Measurements from ENCODE around the gene PCDHGA4.
"Not testable (repeated sequence)": the region's sequence is repeated elsewhere in the genome, so short reads cannot be mapped to it uniquely, and the experiment has no call there.

PCDHGA4 gene

DNA sequence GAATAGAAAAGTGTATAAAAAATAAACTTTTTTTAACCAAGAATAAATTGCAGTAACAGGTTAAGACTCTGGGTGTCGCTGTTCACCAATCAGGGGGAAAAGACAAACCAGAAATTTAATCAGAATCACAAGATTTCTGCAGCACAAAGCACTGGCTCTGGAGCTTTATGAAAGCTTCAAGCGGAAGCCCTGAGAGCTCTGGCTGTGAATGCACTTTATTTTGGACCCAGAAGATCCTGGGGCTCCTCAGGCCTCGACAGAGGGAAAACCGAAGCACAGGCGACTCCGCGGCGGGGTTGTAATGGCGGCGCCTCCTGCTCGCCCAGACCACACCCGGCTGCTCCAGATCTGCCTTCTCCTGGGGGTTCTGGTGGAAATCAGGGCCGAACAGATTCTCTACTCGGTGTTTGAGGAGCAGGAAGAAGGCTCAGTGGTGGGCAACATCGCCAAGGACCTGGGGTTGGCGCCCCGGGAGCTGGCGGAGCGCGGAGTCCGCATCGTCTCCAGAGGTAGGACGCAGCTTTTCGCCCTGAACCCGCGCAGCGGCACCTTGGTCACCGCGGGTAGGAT, at the start of gene PCDHGA4:
PCDHGA4 (plus strand) TSS at position 122 of the 570 bp plus-strand sequence; CDS start at position 209, 87 bp downstream.
- DNase-seq: no peak

DNA sequence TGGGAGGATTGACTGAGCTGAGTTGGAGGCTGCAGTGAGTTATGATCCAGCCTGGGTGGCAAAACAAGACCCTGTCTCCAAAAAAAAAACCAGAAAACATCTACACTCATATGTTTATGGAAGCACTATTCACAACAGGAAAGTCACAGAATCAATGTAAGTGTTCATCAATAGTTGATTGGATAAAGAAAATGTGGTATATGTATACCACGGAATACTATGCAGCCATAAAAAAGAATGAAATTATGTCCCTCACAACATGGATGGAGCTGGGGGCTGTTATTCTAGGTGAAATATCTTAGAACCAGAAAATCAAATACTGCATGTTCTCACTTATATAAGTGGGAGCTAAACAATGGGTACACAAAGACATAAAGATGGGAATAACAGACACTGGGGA, 48.2 kb upstream of the PCDHGA4 start:
- DNase-seq: no peak

DNA sequence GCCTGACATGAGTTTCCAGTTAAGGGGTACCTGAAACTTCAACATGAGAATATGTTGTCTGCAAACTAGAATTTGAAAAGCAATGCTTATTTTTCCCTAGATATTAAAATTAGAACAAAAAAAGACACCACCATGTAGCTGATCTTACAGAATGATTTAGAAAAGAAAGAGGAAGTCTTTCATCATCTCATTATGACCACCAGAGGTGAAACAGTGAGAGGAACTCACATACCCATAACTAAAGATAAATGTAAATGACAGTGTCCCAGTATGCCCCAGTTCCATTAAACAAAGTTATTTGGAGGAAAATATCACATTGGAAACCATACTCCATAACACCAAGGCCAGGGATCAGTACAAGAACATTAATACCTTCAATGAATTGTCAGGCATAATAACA, 41.1 kb upstream of the PCDHGA4 start:
- no peak for DNase-seq

DNA sequence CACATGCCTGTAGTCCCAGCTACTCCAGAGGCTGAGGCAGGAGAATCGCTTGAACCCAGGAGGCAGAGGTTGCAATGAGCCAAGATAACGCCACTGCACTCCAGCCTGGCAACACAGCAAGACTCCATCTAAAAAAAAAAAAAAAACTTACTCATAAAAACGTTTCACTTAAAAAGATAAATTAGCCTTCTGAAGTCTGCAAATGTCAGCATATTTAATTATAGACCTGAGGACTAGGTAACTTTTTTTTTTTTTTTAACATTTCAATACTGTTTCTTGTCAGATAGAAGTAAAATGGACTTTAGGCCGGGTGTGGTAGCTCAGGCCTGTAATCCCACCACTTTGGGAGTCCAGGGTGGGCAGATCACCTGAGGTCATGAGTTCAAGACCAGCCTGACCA, 37.9 kb upstream of the PCDHGA4 start:
- DNase-seq: not testable (repeated sequence)

DNA sequence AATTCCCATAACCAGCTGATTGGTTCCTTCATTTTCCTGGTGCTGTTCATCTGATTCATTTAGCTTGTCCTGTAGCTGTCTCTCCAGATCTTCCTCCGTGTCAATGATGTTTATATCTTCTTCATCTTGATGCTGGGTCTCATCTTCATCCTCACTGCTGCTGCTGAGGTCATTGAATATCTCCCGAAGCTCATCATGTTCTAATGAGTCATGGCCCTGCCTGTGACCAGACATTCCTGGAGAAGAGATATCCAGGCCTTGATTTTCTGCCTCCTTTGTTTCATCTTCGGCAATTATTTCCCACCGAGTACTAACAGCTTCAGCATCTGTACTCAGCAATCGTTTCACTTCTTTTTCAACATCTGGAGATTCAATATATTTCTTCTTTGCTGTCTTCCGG, 35.6 kb upstream of the PCDHGA4 start:
- no peak for DNase-seq

DNA sequence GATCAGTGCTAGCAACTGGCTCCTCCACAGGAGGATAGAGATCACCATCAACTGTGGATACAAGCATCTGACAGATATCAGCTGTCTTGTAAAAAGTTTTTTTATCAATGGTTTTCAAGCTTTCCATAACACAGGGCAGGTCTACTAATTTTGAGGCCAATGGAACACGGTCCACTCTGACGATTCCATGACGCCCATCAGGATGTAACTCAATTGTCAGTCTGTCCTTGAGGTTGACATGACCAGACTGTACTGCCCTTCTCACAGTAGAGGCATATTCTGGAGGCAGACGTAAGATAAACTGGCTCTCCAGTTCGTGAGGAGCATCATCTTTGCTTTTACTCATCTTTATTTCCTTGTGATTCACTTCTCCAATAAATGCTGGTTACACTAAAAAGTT, 35.1 kb upstream of the PCDHGA4 start:
- DNase-seq: no peak

DNA sequence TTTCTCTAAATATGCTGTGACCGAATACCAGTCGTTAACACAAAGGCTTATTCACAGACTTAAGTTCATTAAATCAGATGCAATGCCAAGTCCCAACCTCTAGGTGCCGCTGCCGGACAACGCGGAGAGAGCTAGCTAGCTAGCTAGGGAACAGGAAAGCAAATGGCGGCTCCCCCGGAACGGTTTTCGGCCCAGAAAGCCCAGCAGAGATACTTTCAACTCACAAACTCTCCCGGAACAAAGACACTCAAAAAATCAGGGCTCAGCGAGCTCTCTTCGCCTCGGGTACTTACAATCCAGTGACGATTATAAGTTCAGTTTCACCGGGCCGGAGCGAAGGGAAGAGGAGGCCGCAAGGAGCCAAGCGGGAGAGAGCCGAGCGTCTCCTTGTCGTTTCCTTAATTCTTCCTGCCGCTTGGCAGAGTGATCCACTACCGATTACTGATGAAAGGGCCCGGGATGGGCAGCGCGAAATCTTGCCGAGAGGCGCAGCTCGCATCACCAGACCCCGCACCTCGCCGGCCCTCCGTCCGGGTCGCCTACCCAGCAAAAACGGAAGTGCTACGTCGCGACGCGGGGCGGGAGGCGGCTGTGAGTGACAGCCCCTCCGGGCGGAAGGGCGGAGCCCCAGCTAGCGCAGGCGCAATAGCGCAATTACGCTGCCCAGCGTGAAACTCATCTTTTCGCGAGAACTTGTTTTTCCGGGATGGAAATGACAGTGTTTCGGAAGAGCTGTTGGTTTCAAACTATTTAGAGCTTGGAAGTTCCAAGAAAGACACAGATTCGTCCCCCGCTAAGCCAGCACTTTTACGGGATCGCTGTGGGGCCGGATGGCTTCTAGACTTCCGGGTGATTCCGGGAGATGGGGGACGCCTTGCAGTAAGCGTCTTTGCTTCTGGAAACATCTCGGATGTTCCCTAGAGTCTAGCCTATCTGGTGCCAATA, 34.3 kb upstream of the PCDHGA4 start, which contains the start of gene TAF7:
TAF7 (minus strand) TSS at position 560 of the 945 bp plus-strand sequence. CDS start 740 bp downstream, outside the sequence.
- peak; percentile 95 for DNase-seq

DNA sequence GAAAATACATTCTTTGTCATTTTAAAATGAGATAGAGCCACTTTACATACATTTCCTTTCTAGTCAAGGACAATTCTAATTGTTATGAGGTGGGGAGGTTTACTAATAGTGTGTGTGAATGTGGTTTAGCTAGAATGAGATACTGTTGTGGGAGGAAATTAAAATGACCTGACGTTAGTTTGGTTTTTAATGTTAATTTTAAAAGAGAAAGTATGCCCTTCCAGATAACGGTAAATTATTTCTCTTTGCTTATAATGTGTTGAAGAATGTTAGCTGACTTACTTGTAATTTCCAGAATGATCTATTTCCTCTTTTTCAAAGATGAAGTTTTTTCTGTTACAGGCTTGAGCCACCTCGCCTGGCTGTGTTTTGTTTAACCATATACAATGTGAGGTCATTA, 32.6 kb upstream of the PCDHGA4 start:
- no peak for DNase-seq

DNA sequence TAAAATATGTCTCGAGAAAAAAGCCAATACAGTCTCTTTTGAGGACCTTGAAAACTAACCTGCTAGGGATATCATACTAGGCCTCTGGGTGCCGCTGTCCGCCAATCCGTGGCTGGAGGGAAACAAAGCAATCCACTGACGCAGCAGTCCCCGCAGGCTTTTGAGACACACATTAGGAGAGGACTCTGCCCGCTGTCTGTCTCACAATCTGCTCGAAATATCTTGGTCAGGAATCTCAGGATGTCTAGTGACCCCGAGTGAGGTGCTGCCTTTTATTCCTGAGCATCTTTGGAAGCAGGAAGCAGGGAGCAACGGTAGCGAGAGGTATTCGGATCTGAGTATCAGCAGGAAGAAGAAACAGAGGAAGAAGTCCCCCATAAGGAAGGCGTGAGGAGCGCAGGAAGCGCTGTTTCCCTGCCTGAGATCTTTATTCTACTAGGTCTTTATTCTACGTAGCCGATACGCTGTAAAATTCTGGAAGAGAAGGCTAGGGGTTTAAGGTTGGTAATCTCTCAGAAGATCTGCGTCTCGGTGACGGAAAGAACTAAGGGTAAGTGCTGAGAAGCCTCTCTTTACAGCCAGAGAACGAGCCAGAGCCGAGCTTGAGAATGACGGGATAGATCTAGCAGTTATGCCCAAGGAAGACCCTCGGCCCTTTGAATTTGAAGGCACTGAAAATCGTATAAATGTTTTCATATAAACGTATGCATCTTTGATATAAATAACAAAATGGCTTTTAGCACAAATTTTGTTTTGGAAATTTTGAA, 28.6 kb upstream of the PCDHGA4 start:
- peak; percentile 84 for DNase-seq

DNA sequence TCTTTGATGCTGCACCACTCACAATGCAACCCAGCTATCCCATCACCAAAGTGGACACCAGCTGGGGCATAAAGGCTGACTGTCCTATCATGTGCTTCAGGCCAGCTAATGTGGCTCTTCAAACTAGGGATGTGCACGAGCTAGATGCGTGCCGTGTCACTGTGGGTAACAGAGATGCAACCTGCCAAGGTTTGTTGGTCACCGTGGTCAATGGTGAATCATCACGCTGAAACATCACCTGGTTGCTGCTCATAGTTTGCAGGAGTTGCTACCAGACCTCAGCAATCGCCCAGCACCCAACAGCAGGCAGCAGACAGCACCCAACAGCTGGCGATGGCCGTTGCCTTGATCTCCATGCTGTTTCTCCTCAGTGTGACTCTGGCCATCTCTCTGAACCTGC, 26.6 kb upstream of the PCDHGA4 start:
- DNase-seq: no peak

DNA sequence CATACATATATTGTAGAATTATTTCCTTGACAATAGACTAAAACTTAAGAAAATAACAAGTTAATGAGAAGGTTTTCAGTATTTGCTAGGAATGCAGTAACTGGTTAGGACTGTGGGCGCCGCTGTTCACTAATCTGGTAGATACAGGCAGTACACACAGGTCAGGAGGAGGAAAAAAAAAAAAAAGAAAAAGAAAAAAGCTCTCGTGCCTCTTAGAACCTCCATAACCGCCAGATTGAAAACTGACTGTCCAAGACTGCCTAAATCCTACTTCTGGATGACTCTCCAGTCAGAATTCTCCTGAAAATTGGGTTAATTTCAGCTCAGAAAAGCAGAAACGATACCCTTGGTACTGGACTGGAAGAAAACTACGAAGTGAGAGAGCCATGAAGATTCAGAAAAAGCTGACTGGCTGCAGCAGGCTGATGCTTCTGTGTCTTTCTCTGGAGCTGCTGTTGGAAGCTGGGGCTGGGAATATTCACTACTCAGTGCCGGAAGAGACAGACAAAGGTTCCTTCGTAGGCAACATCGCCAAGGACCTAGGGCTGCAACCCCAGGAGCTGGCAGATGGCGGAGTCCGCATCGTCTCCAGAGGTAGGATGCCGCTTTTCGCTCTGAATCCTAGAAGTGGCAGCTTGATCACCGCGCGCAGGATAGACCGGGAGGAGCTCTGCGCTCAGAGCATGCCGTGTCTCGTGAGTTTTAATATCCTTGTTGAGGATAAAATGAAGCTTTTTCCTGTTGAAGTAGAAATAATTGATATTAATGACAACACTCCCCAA, 24.3 kb upstream of the PCDHGA4 start, which contains the start of gene PCDHGA1:
PCDHGA1 (plus strand) TSS at position 216 of the 782 bp plus-strand sequence.
- no peak for DNase-seq

DNA sequence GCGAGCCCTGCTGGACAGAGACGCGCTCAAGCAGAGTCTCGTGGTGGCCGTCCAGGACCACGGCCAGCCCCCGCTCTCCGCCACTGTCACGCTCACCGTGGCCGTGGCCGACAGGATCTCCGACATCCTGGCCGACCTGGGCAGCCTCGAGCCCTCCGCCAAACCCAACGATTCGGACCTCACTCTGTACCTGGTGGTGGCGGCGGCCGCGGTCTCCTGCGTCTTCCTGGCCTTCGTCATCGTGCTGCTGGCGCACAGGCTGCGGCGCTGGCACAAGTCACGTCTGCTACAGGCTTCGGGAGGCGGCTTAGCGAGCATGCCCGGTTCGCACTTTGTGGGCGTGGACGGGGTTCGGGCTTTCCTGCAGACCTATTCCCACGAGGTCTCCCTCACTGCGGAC, 22.2 kb upstream of the PCDHGA4 start:
- DNase-seq: not testable (repeated sequence)

DNA sequence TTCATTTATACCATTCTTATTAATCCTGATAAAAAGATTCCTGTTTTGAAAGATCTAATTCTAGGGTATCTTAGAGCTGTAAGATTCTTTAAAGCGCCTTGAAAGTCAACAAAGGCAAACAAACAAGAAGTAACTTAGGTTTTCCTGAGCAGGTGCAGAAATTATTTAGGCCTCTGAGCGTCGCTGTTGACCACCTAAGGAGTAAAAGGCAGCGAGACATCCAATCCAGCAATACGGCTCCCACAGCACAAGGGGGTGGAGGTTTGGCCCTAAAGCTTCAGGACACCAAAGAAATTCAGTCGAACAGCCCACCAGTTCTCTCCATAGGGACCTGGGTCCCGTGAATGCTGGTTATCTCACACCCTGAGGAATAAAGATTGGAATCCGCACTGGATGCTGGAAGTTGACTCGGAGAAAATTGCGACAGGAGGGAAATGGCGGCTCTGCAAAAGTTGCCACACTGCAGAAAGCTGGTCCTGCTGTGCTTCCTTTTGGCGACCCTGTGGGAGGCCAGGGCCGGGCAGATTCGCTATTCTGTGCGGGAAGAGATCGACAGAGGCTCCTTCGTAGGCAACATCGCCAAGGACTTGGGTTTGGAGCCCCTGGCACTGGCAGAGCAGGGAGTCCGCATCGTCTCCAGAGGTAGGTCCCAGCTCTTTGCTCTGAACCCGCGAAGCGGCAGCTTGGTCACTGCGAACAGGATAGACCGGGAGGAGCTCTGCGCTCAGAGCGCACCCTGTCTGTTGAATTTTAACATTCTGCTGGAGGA, 16.1 kb upstream of the PCDHGA4 start, which contains the start of gene PCDHGA2:
PCDHGA2 (plus strand) TSS at position 223 of the 769 bp plus-strand sequence.
- no peak for DNase-seq

DNA sequence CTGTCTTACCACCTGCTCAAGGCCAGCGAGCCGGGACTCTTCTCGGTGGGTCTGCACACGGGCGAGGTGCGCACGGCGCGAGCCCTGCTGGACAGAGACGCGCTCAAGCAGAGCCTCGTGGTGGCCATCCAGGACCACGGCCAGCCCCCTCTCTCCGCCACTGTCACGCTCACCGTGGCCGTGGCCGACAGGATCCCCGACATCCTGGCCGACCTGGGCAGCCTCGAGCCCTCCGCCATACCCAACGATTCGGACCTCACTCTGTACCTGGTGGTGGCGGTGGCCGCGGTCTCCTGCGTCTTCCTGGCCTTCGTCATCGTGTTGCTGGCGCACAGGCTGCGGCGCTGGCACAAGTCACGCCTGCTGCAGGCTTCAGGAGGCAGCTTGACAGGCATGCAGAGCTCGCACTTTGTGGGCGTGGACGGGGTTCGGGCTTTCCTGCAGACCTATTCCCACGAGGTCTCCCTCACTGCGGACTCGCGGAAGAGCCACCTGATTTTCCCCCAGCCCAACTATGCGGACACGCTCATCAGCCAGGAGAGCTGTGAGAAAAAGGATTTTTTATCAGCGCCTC, 14.0 kb upstream of the PCDHGA4 start:
- not testable (repeated sequence) for DNase-seq

DNA sequence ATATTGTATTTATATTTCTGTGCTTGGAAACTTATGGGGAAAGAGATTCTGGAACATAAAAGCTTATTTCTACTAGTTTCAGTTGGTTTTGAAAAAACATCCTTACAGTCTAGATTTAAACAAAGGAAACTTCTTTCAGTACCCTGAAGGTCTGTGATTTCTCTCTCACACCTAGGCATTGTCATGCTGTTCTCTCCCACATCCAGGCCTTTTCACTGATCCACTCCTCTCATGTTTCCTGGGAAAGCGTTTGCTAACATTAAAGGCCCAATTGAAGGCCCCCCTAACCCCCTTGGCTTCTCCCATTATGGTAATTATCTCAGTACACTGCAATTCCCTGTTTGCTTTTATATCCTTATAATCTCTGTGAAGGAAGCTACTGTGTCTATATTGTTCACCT, 12.0 kb upstream of the PCDHGA4 start:
- no peak for DNase-seq

DNA sequence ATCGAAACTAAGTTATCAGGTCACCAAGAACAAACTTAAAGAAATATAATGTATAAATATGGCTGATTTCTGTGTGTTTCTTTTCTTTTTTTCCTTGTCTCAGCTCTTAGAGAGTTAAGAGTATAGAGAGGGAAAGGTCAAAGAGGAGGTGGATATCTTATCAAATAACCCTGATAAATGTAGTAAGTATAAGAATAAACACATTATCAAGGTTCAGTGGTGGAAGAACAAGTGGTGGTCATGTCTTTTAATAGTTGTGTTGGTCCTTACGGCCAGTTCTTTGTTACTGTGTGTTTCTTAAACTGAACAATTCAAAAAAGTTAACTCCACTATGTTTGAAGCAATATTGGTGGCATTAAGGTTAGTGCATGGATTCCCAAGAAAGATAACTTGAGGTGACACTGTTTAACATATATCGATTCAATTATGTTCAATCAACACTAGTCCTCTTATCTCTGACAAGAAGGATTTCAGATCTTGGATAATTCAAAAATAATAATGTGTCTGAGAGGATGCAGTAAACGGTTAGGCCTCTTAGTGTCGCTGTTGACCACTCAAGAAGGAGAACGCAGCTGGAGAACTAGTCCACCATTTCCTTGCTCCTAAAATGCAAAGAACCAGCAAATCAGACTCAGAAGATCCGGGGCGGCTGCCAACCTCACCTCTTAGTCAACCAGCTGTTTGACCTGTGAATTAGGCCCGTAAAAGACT, 11.4 kb upstream of the PCDHGA4 start, which contains the start of gene PCDHGA3:
PCDHGA3 (plus strand) TSS at position 588 of the 711 bp plus-strand sequence. CDS start 205 bp downstream, outside the sequence.
- DNase-seq: no peak

DNA sequence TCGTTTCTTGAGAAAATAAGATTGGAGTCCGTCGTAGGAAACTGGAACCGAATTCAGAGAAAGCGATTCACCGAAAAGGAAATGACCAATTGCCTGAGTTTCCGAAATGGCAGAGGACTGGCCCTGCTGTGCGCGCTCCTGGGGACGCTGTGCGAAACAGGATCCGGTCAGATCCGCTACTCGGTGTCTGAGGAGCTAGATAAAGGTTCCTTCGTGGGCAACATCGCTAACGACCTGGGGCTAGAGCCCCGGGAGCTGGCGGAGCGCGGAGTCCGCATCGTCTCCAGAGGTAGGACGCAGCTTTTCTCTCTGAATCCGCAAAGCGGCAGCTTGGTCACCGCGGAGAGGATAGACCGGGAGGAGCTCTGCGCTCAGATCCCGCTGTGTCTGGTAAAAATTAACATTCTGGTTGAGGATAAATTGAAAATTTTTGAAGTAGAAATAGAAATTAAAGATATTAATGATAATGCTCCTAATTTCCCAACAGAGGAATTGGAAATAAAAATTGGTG, 10.8 kb upstream of the PCDHGA4 start:
- no peak for DNase-seq

DNA sequence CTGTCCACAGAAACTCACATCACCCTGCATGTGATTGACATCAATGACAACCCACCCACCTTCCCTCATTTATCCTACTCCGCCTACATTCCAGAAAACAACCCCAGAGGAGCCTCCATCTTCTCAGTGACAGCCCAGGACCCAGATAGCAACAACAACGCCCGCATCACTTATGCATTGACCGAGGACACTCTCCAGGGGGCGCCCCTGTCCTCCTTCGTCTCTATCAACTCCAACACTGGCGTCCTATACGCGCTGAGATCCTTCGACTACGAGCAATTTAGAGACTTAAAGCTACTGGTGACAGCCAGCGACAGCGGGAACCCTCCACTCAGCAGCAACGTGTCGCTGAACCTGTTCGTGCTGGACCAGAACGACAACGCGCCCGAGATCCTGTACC, 9.5 kb upstream of the PCDHGA4 start:
- DNase-seq: no peak

DNA sequence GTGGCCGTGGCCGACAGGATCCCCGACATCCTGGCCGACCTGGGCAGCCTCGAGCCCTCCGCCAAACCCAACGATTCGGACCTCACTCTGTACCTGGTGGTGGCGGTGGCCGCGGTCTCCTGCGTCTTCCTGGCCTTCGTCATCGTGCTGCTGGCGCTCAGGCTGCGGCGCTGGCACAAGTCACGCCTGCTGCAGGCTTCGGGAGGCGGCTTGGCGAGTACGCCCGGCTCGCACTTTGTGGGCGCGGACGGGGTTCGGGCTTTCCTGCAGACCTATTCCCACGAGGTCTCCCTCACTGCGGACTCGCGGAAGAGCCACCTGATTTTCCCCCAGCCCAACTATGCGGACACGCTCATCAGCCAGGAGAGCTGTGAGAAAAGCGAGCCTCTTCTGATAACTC, 8.8 kb upstream of the PCDHGA4 start:
- not testable (repeated sequence) for DNase-seq
